Muscle layer of duodenum (tissue), 2 donors: ENCODE measurements around the gene HS3ST6.
"Not testable (repeated sequence)": the region's sequence is repeated elsewhere in the genome, so short reads cannot be mapped to it uniquely, and the experiment has no call there.

Experiments
- H3K27ac ChIP-seq: one replicate; pipeline ENCODE4 v1.7.0; 2013; ENCODE audit warnings: mild to moderate bottlenecking, low read length
- H3K27me3 ChIP-seq: one replicate; pipeline ENCODE4 v1.7.0; 2013; ENCODE audit warnings: low read depth, mild to moderate bottlenecking, control low read depth, low read length
- H3K36me3 ChIP-seq, 2 donors: one replicate each; pipeline ENCODE4 v1.7.0; 2013; ENCODE audit warnings: low read length in 2 of 2, control low read depth in 1 of 2, mild to moderate bottlenecking in 1 of 2; ENCODE audit not compliant: insufficient read depth in 2 of 2, control insufficient read depth in 1 of 2
- H3K4me1 ChIP-seq, 2 donors: one replicate each; pipeline ENCODE4 v1.7.0; 2013; ENCODE audit warnings: low read length in 2 of 2, mild to moderate bottlenecking in 2 of 2, control low read depth in 1 of 2, moderate library complexity in 1 of 2; ENCODE audit not compliant: insufficient read depth in 2 of 2, control insufficient read depth in 1 of 2
- H3K4me3 ChIP-seq, 2 donors: one replicate each; pipeline ENCODE4 v1.7.0; 2013; ENCODE audit warnings: low read length in 2 of 2, low read depth in 1 of 2, mild to moderate bottlenecking in 1 of 2
- H3K9me3 ChIP-seq, 2 donors: one replicate each; pipeline ENCODE4 v1.7.0; 2013; ENCODE audit warnings: low read length in 2 of 2, control low read depth in 1 of 2, mild to moderate bottlenecking in 1 of 2; ENCODE audit not compliant: control insufficient read depth in 1 of 2
- donor health status: healthy.

The HS3ST6 gene

GRCh38 chr16:1959269-1960039, 41.2 kb upstream of the HS3ST6 start, which contains the start of gene NDUFB10:
Gene NDUFB10, plus strand, starts transcription at chr16:1959538. Its CDS starts 87 bp downstream, at chr16:1959625.
- Histone ChIP-seq H3K4me1 (peaks cover 5 to 29% of the 10 kb centered on the region in 2 donors), H3K4me3 (peak within 1 kb of the TSS; percentile 59 to 90), H3K27ac (no peak within 1 kb of the TSS), H3K36me3 (peaks cover 3 to 19% of the 10 kb centered on the region in 2 donors), H3K9me3 (no peaks in the 10 kb centered on the region), H3K27me3 (no peaks in the 10 kb centered on the region)

- no peaks in the 10 kb centered on the region for H3K9me3 ChIP-seq
These were observed 40.6 kb upstream of the HS3ST6 start for GRCh38 chr16:1958715-1959268.

GRCh38 chr16:1958143-1958491, 39.9 kb upstream of the HS3ST6 start:
- H3K4me3 ChIP-seq, H3K27ac ChIP-seq, H3K27me3 ChIP-seq, H3K9me3 ChIP-seq: not testable (repeated sequence)
- H3K4me1 ChIP-seq, result peaks cover 5 to 21% of the 10 kb centered on the region in 2 donors
- H3K36me3 ChIP-seq, result peaks cover 3 to 19% of the 10 kb centered on the region in 2 donors

More at GRCh38 chr16:1958715-1959268, 40.6 kb upstream of the HS3ST6 start:
- Histone ChIP-seq H3K36me3 (peaks cover 3 to 19% of the 10 kb centered on the region in 2 donors), H3K4me3 (peak overlapping the region; percentile 59 to 90), H3K27ac (no peak overlapping the region), H3K27me3 (no peaks in the 10 kb centered on the region), H3K4me1 (peaks cover 5 to 25% of the 10 kb centered on the region in 2 donors)

GRCh38 chr16:1957434-1958142, 39.4 kb upstream of the HS3ST6 start:
- Histone ChIP-seq H3K36me3 (peaks cover 0 to 14% of the 10 kb centered on the region in 2 donors), H3K4me1 (peaks cover 5 to 18% of the 10 kb centered on the region in 2 donors)
- not testable (repeated sequence) for H3K27me3 ChIP-seq, H3K4me3 ChIP-seq, H3K27ac ChIP-seq, H3K9me3 ChIP-seq

GRCh38 chr16:1953734-1954133, 35.5 kb upstream of the HS3ST6 start:
- Histone ChIP-seq H3K4me1 (peaks cover 0 to 1% of the 10 kb centered on the region in 2 donors), H3K27me3 (no peaks in the 10 kb centered on the region), H3K27ac (no peak overlapping the region), H3K4me3 (no peak overlapping the region), H3K9me3 (no peaks in the 10 kb centered on the region), H3K36me3 (no peaks in the 10 kb centered on the region)

DNA sequence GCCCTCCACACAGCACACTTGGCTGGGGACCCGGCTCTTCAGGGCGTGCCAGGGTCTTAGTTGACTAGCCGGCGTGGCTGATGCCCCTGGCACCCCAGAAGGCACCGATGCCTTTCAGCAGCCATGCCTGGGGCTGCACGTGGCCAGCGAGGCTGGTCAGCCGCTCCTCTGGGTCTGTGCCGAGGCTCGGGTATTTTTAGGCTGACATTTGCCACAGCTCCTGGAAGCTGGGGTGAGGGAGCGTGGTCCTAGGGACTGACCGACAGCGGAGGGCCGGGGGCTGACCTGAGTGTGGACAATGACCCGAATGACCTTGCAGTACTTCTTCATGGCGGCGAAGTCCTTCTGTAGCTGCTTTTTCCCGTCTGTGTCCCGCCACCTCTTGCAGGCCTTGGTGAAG, 32.3 kb upstream of the HS3ST6 start:
- H3K27me3 ChIP-seq, result no peaks in the 10 kb centered on the region
- H3K27ac ChIP-seq, result no peak overlapping the region
- no peak overlapping the region for H3K4me3 ChIP-seq
- H3K36me3 ChIP-seq, result no peaks in the 10 kb centered on the region
- H3K9me3 ChIP-seq, result no peaks in the 10 kb centered on the region
- no peaks in the 10 kb centered on the region for H3K4me1 ChIP-seq

DNA sequence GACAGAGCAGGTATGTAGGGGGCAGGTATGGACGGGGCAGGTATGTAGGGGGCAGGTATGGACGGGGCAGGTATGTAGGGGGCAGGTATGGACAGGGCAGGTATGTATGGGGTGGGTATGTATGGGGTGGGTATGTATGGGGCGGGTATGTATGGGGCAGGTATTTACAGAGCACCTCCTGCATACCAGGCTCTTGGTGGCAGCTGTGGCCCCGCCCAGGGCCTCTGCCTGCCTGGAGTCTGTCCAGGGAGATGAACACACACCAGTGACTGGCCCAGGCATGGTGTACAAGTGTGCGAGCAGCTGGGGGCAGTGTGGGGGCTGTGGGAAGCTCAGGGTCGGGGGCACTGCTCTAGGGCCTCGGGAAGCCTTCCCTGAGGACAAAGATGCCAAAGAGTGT, 31.8 kb upstream of the HS3ST6 start:
- Histone ChIP-seq H3K9me3 (no peaks in the 10 kb centered on the region), H3K4me3 (no peak overlapping the region), H3K36me3 (no peaks in the 10 kb centered on the region), H3K4me1 (no peaks in the 10 kb centered on the region), H3K27me3 (no peaks in the 10 kb centered on the region), H3K27ac (no peak overlapping the region)

GRCh38 chr16:1949507-1949906, 31.3 kb upstream of the HS3ST6 start:
- Histone ChIP-seq H3K36me3 (no peaks in the 10 kb centered on the region), H3K27ac (no peak overlapping the region), H3K9me3 (no peaks in the 10 kb centered on the region), H3K4me3 (no peak overlapping the region), H3K27me3 (no peaks in the 10 kb centered on the region), H3K4me1 (no peaks in the 10 kb centered on the region)

GRCh38 chr16:1947369-1947670, 29.1 kb upstream of the HS3ST6 start:
- H3K4me3 ChIP-seq, result no peak overlapping the region
- no peak overlapping the region for H3K27ac ChIP-seq
- H3K36me3 ChIP-seq, result no peaks in the 10 kb centered on the region
- no peaks in the 10 kb centered on the region for H3K9me3 ChIP-seq
- H3K27me3 ChIP-seq, result no peaks in the 10 kb centered on the region
- peaks cover under 1 to 5% of the 10 kb centered on the region in 2 donors for H3K4me1 ChIP-seq

DNA sequence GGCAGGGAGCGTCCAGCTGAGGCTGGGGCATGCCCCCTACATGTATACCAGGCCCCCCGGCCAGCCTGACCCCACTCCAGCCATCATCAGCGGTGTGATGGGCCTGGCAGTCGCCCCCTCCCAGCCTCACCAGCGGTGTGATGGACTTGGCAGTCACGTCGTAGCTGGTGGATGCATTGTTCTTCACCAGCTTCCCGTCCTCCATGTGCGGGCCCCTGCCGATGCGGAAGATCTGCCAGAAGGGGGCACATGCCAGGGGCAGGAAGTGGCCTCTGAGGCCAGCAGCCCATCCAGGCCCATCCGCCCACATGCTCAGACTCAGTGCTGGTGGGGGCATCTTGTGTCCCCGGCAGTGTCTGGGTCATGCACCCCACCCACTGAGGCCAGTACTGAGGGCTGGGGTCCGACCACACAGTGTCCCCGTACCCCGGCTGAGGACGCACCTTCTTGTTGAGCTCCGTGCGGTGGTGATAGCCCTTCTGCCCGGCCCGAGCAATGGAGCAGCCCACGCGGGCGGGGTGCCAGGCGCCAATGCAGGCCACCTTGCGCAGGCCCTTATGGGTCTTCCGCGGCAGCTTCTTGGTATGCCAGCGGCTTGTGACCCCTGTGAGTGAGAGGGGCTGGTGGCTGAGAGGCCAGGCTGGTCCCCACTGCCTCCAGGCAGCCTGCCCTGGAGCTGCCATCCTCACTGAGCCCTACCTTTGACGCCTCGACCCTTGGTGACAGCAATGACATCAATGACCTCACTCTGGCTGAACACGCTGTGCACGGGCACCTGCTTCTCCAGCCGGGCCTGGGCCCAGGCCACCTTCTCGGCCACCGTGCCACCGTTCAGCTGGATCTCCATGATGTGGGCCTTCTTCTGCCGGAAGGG, 28.5 kb upstream of the HS3ST6 start:
- peaks cover 6 to 11% of the 10 kb centered on the region in 2 donors for H3K4me1 ChIP-seq
- H3K27ac ChIP-seq, result no peak overlapping the region
- no peaks in the 10 kb centered on the region for H3K27me3 ChIP-seq
- no peaks in the 10 kb centered on the region for H3K9me3 ChIP-seq
- no peaks in the 10 kb centered on the region for H3K36me3 ChIP-seq
- no peak overlapping the region for H3K4me3 ChIP-seq
